NCI-H1105 treated with DMSO at 0.1 percent for 48 hours (cell line): ENCODE measurements around the gene DAGLA.
A peak's percentile ranks its signal among the peaks of the same experiment; 100 is the strongest.

Experiments
- DNase-seq: peaks from one replicate; lab custom pipeline; 2025; lab: John Stamatoyannopoulos, UW

The DAGLA gene

DNA sequence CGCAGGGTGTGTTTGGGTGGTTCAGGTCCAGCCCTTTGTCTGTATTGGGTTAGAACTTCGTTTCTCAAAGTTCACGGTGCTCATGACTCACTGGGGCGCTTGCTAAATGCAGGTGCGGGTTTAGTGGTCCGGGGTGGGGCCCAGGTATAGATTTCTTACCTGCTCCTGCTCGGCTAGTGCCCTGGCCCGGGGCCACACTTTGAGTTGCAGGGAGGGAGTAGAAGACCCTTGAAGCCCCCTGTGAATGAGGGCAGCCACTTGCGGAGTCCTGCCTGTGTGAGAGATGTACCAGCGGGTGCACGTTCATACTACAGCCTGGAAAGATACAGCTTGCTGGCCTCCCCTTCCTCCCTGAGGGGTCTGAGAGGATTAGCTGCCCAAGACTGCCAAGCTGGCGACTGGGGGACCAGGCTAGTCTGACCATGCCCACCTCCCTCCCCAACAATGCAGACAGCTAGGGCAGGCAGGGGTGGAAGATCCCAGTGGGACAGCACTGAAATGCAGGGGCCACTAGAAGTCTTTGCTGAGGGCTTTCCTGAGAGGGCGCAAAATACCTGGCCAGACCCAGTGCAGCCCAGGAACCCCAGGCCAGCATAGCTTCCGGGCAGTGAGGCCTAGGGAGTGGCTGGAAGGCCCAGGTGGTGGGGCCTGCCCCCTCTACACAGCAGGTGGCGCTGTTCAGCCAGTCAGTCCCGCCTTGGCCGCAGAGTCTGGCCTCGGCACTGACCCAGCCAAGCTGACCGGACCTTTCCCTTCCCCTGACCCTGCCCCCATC is 67.2 kb downstream of the DAGLA start:
- DNase-seq = no peak

- no peak for DNase-seq
These were observed 67.7 kb downstream of the DAGLA start for GRCh38 chr11:61747967-61748285.

DNA sequence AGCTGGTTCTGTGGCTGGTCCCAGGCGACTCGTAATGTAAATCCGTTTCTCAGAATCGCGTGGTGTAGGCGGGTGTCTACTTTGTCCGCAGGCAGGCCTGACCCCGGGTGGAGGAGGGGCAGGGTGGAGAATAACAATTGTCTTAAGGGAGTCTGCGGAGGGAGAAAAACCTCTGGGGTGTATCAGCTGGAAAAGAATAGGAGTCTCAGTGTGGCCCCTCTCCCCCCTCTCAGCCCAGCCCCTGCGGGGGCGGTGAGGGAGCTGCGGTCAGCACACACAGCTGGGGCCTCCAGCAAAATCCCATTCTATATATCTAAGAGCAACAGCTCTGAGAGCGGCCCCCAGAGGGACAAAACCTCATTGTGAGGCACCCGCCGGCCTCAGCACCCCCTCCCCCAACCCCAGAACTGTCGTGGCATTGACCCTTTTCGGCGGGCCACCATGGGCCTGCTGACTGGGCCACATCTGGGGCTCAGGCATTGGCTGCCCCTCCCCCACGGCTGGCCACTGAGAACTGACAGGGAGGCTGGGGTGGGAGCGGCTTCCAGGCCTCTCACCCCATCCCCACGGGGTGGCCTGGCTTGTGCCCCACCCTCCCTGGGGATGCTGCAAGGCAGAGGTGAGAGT is 69.5 kb downstream of the DAGLA start:
- DNase-seq = no peak

DNA sequence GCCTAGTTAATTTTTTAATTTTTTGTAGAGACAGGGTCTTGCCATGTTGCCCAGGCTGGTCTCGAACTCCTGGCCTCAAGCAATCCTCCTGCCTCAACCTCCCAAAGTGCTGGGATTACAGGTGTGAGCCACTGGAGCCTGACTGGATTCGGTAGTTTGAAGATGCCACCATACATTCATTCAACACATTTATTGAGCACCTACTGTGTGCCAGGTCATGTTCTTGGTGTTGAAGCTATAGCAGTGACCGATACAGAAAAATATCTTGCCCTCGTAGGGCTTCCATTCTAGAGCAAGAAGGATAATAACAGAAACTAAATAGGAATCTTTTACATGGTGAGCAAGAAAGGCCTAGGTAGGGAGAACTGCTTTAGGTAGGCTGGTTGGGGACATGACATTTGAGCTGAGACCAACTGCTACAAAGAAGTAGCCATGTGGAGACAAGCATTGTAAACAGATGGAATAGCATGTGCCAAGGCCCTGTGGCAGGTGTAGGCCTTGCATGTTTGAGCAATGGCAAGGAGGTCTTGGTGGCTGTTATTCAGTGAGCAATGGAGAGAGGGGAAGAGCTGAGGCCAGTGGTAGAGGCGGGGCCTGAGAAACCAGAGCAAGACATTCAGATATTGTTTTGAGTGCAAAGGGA is 70.6 kb downstream of the DAGLA start:
- no peak for DNase-seq

DNA sequence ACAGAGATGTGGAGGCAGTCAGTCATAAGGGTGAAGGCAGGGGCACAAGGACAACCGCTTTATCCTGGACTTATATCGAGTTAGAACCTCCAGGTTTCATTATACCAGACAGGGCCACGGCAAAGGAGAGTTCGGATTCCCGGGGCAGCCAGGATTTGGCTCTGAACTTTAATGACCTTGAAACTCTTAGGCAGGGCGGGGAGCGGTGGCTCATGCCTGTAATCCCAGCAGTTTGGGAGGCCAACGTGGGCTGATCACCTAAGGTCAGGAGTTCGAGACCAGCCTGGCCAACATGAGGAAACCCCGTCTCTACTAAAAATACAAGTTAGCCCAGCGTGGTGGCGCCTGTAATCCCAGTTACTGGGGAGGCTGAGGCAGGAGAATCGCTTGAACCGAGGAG is 71.2 kb downstream of the DAGLA start:
- DNase-seq = no peak

GRCh38 chr11:61752117-61752924 is 72.1 kb downstream of the DAGLA start, which contains the start of gene MYRF:
Gene MYRF, plus strand, starts transcription at chr11:61752636. Its CDS starts 109 bp downstream, at chr11:61752745.
- DNase-seq = peak; percentile 16

DNA sequence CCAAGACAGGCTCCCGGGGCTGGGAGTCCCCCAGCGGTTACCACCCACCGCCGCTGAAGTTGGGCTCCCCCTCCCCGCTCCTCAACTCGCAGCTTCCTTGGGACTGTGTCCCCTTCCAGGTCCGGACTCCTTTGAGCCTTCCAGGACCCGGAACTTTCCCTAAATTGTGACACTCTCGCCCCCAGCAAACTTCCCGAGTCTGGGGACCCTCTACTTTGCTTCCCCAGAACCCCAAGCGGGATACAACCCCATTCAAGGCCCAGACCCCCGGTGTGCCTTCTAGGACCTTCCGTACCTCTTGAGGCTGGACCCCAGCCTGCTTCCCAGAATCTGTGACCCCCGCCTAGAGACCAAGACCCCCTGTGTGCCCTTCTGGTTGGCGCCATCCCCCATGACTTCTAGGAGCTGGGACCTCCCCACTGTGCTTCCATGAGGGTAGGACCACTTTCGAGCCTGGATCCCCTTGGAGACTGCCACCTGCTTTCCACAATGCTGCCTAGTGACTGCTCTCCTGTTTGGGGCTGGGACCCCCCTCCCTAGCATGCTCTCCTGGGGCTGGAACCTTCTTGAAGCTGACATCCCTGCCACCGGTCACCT is 72.8 kb downstream of the DAGLA start:
- no peak for DNase-seq

- no peak for DNase-seq
These were observed 73.5 kb downstream of the DAGLA start for GRCh38 chr11:61753672-61754071.

DNA sequence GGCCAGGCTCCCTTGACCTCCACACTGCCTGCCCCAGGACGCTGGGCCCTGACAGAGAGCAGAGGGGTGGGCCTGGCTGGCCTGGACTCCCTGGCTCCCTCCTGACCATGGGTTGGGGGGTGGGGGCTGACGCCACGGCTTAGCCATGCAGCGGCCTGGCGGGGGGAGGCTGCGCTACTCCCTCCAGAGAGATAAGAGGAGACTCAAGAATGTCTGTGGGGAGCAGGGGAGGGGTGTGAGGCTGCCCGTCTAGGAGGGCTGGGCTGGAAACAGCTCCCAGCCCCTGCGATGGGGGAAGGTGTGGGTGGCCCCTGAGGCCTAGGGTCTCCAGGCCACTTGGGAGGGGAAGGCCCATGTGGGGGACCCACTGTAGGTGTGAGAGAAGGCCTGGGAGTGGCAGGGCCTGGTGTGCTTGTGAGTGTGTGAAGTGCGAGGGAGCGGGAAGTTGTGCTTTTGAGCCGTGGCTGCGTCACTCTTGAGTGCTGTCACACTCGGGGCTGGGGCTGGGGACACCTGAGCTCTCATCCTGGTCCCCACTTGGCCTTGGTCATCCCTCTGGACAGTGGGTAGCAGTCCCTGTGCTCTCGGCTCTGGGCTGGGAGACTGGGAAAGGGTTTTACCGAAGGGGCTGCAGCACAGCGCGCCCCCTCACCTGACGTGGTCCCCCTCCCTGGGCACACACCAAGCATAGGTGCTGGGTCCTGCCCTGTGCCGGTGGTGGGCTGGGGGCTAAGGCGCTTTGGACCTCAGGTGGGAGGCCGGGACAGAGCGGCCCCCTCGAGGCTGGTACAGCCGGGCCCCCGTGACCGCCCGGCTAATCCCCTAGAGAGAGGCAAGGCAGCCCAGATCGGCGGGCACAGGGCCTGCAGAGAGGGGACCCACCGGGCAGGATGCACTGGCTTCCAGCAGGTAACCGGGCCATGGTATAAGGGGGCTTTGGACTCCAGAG is 74.6 kb downstream of the DAGLA start:
- no peak for DNase-seq

- DNase-seq = no peak
These were observed 75.9 kb downstream of the DAGLA start for GRCh38 chr11:61756147-61756451.

DNA sequence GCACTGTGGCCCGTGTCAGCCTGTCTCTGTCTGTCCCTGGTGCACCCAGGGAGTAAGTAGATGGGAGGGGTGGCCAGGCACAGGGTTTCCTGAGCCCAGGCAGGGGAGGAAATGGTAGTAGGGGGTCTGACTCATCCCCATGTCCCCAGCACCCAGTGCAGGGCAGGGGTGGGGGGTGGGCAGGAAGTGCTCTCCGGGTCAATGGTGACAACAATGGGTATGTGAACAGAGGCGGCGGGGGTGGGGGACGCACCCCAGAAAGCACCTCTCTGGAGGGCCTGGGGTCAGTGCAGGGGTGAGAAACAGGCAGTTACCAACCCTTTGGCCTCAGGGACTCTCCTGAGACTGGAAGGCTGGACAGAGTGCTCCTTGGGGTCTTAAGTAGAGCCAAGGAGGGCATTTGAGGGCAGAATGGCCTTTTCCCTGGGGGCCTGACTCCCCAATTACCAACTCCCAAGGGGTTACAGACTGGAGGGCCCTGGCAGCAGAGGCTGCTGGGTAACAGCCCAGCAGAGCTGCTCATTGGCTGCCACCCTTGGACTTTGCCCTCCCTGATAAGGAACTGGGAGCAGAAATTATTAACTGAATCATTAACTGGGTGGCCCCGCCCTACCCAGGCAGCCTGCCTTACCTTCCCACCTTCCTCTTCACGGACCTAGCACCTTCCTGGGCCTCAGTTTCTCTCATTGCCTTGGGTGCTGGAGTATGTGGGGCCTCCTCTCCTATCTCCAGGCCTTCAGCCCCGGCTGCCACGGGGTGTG is 76.4 kb downstream of the DAGLA start:
- no peak for DNase-seq

GRCh38 chr11:61757213-61757862 is 77.1 kb downstream of the DAGLA start:
- DNase-seq = no peak

GRCh38 chr11:61760946-61761345 is 80.8 kb downstream of the DAGLA start:
- DNase-seq = no peak

- DNase-seq = no peak
These were observed 81.4 kb downstream of the DAGLA start for GRCh38 chr11:61761440-61762222.

DNA sequence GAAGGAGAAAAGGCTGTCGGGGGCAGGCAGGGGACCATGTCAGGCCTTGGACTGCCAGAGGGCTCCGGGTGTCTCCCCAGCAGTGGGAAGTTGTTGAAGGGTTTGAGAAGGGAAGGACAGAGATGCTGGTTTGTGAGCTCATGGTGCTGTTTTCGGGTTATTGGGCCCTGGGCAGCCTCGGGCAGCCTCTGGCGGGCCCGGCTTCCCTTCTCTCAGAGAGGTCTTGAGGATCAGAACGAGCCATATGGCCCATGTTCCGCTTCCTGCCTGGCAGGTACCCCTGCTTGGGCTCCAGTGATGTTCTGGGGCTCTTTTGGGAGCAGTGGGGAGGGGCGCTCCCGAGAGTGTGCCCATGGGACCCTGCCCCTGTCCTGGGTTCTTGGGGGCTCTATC is 82.0 kb downstream of the DAGLA start:
- DNase-seq = no peak

GRCh38 chr11:61762798-61763197 is 82.6 kb downstream of the DAGLA start:
- DNase-seq = no peak

DNA sequence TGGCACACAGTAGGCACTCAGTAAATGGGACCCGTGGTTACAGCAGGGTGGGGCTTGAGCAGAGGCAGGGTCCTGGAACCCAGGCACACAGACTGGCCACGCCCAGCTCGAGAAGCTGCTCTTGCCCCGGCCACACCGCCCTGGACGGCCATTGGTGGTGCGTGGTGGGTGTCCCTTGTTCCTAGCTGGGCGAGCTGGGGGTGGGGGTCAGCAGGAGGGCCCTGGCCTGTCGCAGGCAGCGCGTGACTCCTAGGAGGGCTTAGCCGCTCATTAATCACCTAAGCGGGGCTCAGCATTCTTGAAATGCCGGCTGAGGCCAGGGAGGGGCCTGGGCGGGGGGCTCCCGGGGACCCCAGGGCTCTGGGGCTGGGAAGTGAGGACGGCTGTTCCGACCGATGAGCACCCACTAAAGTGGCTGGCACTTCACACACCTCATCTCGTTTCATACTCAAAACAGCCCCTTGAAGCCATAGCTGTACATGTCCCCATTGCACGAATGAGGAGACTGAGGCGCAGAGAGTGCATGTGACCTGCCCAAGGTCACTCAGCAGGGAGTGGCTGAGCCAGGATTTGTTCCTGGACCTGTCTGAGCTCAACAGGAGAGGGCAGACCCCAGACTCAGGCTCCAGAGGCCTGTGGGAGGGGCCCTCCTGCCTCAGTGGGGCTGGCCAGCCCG is 83.9 kb downstream of the DAGLA start:
- DNase-seq = no peak

- no peak for DNase-seq
These were observed 84.5 kb downstream of the DAGLA start for GRCh38 chr11:61764606-61765260.
